ENCODE data around the gene NTSR2. TPM values are rescaled to one million over a fixed set of nuclear protein-coding genes. Genes with fewer than 3 reads are reported as not detected.

NTSR2 gene
- total RNA-seq, 1 experiment from 2014 or later: not detected

DNA sequence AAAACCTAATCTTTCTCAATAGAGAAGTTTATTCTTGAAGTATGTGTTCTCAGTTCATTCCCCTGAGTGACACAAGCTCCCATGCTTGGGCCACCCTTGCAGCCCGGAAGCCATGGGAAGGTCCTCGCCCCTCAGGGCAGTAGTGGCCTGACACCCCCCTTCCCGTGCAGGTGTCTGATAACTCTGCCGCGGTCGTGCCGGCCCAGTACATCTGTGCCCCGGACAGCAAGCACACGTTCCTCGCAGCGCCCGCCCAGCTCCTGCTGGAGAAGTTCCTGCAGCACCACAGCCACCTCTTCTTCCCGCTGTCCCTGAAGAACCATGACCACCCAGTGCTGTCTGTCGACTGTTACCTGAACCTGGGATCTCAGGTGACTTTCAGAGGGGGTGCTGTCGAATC, 32.4 kb downstream of the NTSR2 start:
- Mint-ChIP-seq H3K9me3 (no peaks in the 10 kb centered on the region), H3K4me3 (no peak overlapping the region), H3K4me1 (no peaks in the 10 kb centered on the region), H3K36me3 (peaks cover 50% of the 10 kb centered on the region), H3K27me3 (ENCODE audit: low read depth) (no peaks in the 10 kb centered on the region), H3K27ac (no peak overlapping the region)
- TF ChIP-seq, protein P1, sequence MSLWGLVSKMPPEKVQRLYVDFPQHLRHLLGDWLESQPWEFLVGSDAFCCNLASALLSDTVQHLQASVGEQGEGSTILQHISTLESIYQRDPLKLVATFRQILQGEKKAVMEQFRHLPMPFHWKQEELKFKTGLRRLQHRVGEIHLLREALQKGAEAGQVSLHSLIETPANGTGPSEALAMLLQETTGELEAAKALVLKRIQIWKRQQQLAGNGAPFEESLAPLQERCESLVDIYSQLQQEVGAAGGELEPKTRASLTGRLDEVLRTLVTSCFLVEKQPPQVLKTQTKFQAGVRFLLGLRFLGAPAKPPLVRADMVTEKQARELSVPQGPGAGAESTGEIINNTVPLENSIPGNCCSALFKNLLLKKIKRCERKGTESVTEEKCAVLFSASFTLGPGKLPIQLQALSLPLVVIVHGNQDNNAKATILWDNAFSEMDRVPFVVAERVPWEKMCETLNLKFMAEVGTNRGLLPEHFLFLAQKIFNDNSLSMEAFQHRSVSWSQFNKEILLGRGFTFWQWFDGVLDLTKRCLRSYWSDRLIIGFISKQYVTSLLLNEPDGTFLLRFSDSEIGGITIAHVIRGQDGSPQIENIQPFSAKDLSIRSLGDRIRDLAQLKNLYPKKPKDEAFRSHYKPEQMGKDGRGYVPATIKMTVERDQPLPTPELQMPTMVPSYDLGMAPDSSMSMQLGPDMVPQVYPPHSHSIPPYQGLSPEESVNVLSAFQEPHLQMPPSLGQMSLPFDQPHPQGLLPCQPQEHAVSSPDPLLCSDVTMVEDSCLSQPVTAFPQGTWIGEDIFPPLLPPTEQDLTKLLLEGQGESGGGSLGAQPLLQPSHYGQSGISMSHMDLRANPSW (CRISPR knock-in tag; conservative IDR thresholded peaks at IDR 0.05; ENCODE audit: low read depth): no peak
- TF ChIP-seq, protein P2, sequence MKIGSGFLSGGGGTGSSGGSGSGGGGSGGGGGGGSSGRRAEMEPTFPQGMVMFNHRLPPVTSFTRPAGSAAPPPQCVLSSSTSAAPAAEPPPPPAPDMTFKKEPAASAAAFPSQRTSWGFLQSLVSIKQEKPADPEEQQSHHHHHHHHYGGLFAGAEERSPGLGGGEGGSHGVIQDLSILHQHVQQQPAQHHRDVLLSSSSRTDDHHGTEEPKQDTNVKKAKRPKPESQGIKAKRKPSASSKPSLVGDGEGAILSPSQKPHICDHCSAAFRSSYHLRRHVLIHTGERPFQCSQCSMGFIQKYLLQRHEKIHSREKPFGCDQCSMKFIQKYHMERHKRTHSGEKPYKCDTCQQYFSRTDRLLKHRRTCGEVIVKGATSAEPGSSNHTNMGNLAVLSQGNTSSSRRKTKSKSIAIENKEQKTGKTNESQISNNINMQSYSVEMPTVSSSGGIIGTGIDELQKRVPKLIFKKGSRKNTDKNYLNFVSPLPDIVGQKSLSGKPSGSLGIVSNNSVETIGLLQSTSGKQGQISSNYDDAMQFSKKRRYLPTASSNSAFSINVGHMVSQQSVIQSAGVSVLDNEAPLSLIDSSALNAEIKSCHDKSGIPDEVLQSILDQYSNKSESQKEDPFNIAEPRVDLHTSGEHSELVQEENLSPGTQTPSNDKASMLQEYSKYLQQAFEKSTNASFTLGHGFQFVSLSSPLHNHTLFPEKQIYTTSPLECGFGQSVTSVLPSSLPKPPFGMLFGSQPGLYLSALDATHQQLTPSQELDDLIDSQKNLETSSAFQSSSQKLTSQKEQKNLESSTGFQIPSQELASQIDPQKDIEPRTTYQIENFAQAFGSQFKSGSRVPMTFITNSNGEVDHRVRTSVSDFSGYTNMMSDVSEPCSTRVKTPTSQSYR (CRISPR knock-in tag; IDR thresholded peaks at IDR 0.05): no peak
- TF ChIP-seq ZNF232 (CRISPR knock-in tag; IDR thresholded peaks at IDR 0.05) (no peak), ZNF396 (CRISPR knock-in tag; IDR thresholded peaks at IDR 0.05; ENCODE audit: borderline replicate concordance) (no peak), ZNF671 (CRISPR knock-in tag; IDR thresholded peaks at IDR 0.05) (no peak), RELA (CRISPR knock-in tag; IDR thresholded peaks at IDR 0.05; ENCODE audit: borderline replicate concordance) (no peak), ETV6 (CRISPR knock-in tag; IDR thresholded peaks at IDR 0.05) (no peak)
- TF ChIP-seq, protein P3, sequence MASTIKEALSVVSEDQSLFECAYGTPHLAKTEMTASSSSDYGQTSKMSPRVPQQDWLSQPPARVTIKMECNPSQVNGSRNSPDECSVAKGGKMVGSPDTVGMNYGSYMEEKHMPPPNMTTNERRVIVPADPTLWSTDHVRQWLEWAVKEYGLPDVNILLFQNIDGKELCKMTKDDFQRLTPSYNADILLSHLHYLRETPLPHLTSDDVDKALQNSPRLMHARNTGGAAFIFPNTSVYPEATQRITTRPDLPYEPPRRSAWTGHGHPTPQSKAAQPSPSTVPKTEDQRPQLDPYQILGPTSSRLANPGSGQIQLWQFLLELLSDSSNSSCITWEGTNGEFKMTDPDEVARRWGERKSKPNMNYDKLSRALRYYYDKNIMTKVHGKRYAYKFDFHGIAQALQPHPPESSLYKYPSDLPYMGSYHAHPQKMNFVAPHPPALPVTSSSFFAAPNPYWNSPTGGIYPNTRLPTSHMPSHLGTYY (CRISPR knock-in tag; IDR thresholded peaks at IDR 0.05): no peak
- DNase-seq (ENCODE audit: low spot score) (no peak), ATAC-seq (no peak)
- CTCF ChIA-PET: no interaction called here
- POLR2A ChIA-PET: no interaction called here

DNA sequence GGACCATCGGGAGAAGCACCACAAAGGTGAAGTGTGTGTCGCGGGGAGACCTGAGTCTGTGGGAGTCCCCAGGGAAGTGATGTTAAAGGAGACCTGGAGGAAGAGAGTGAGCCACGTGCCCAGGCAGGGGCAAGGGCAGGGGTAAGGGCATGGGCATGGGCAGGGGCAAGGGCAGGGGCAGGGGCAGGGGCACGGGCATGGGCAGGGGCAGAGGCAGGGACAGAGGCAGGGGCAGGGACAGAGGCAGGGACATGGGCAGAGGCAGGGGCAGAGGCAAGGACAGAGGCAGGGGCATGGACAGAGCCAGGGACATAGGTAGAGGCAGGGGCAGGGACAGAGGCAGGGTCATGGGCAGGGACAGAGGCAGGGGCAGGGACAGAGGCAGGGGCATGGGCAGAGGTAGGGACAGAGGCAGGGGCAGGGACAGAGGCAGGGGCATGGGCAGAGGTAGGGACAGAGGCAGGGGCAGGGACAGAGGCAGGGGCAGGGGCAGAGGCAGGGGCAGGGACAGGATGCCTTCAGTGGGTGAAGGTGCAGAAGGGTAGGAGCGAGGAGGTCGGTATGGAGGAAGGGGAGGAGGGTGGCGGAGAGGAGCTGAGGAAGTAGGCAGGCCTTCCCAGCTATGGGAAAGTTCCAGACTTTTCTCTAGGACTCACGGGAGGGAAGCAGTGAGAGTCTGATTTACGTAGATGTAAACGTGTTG, 33.3 kb downstream of the NTSR2 start:
- TF ChIP-seq, protein P4, sequence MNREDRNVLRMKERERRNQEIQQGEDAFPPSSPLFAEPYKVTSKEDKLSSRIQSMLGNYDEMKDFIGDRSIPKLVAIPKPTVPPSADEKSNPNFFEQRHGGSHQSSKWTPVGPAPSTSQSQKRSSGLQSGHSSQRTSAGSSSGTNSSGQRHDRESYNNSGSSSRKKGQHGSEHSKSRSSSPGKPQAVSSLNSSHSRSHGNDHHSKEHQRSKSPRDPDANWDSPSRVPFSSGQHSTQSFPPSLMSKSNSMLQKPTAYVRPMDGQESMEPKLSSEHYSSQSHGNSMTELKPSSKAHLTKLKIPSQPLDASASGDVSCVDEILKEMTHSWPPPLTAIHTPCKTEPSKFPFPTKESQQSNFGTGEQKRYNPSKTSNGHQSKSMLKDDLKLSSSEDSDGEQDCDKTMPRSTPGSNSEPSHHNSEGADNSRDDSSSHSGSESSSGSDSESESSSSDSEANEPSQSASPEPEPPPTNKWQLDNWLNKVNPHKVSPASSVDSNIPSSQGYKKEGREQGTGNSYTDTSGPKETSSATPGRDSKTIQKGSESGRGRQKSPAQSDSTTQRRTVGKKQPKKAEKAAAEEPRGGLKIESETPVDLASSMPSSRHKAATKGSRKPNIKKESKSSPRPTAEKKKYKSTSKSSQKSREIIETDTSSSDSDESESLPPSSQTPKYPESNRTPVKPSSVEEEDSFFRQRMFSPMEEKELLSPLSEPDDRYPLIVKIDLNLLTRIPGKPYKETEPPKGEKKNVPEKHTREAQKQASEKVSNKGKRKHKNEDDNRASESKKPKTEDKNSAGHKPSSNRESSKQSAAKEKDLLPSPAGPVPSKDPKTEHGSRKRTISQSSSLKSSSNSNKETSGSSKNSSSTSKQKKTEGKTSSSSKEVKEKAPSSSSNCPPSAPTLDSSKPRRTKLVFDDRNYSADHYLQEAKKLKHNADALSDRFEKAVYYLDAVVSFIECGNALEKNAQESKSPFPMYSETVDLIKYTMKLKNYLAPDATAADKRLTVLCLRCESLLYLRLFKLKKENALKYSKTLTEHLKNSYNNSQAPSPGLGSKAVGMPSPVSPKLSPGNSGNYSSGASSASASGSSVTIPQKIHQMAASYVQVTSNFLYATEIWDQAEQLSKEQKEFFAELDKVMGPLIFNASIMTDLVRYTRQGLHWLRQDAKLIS (CRISPR knock-in tag; IDR thresholded peaks at IDR 0.05; ENCODE audit: borderline replicate concordance): no peak
- H3K27ac Mint-ChIP-seq: no peak overlapping the region
- POLR2A ChIA-PET: no interaction called here
- DNase-seq (ENCODE audit: low spot score) (no peak), ATAC-seq (no peak)
- peaks cover 55% of the 10 kb centered on the region for H3K36me3 Mint-ChIP-seq
- H3K4me3 Mint-ChIP-seq: no peak overlapping the region
- no peaks in the 10 kb centered on the region for H3K9me3 Mint-ChIP-seq
- no peaks in the 10 kb centered on the region for H3K4me1 Mint-ChIP-seq
- CTCF ChIA-PET: no interaction called here
- no peaks in the 10 kb centered on the region for H3K27me3 Mint-ChIP-seq (ENCODE audit: low read depth)

DNA sequence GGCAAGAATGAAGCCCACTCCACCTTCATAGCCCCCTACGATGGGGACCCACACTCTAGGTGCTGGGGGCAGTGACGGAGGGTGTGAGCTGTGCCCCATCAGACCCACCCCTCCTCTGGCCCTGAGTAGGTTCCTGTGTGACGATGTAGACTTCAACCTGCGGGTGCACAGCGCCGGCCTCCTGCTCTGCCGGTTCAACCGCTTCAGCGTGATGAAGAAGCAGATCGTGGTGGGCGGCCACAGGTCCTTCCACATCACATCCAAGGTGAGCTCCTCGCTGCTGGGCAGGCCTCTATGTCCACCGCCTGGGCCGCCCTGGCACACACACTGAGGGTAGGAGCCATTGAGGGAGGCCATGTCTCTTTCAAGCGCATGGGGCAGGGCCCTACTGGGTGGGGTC, 34.9 kb downstream of the NTSR2 start:
- peaks cover 6% of the 10 kb centered on the region; the same call in 1 of the 2 replicates for H3K4me1 Mint-ChIP-seq
- ATAC-seq: no peak
- DNase-seq (ENCODE audit: low spot score): no peak
- no peak overlapping the region for H3K4me3 Mint-ChIP-seq
- ChIA-PET POLR2A (no interaction called here), CTCF (no interaction called here)
- H3K36me3 Mint-ChIP-seq: peaks cover 58% of the 10 kb centered on the region
- no peaks in the 10 kb centered on the region for H3K27me3 Mint-ChIP-seq (ENCODE audit: low read depth)
- no peaks in the 10 kb centered on the region for H3K9me3 Mint-ChIP-seq
- no peak overlapping the region for H3K27ac Mint-ChIP-seq
- TF ChIP-seq, protein P2 (CRISPR knock-in tag; IDR thresholded peaks at IDR 0.05): no peak
- TF ChIP-seq ZNF138 (CRISPR knock-in tag; conservative IDR thresholded peaks at IDR 0.05): no peak
- TF ChIP-seq ZNF416 (CRISPR knock-in tag; IDR thresholded peaks at IDR 0.05): no peak
- no peak for TF ChIP-seq ZNF263 (CRISPR knock-in tag; IDR thresholded peaks at IDR 0.05; ENCODE audit: low read depth)
- TF ChIP-seq NR1H2 (CRISPR knock-in tag; IDR thresholded peaks at IDR 0.05): no peak

All from WTC11 (cell line).